GM21381 (cell line): ENCODE data around the gene VPS9D1.

Experiments used
- ATAC-seq: cut with Tn5 transposase; IDR thresholded peaks from one replicate; pipeline ENCODE4 v1.9.1; 2021; ENCODE audit warnings: mild to moderate bottlenecking, moderate library complexity; ENCODE audit not compliant: unreplicated experiment

The VPS9D1 gene

DNA sequence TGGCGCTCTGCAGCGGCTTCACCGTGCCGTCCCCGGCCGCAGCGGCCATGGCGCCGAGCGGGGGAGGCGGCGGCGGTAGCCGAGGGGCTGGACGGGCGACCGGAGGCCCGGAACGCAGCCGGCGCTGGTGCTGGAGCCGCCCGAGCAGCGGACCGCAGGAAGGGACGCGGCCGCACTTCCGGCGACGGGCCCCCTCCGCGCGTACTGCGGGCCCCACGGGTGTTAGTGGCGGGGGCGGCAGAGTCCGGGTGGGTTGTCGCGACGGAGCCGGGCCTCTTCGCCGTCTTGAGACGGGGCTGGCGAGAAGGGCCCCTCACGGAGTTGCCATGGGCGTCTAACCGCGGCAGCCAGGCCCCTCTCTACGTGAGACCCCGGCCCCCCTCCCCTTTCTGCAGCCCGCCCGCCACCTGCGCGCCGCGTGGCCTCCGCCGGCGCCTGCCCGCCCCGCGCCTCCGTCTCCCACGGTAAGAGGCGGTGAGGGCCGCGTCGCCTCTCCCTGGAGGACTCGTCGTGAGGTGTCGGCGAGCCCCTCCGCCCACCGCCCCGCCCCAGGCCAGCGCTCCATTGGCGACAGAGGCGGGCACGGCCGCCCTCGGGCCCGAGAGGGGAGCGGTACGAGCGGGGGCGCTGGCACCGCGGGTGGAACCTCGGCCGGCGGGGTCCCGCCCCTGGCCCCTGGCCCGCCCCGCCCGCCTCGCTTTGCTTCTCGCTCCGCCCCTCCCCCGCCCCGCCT is at the start of gene VPS9D1, which contains the start of gene ZNF276:
TSS of gene VPS9D1 (minus strand) at position 86 of the 733 bp plus-strand sequence. CDS start at position 49, 37 bp downstream.
TSS of gene ZNF276 (plus strand) at position 725 of the 733 bp plus-strand sequence. CDS start 104 bp downstream, outside the sequence.
- peak; percentile 47 for ATAC-seq

DNA sequence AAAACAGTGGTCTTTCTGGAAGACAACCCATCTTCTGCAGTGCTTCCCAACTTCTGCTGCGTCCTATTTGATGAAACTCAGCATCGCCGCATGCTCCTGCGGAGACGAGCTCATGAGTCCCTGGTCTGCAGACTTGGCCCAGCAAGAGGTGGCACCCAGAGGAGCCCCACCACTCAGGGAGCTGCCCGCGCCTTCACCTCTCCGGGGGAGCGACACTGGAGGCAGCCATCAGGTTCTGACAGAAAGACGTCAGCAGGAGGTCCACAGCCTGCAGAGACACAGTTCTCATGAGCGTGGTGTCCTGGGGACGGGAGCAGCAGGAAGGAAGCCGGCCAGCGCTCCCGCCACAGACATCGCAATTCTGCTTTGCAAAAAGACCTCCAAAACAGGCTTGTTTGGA is 49.7 kb upstream of the VPS9D1 start:
- no peak for ATAC-seq

DNA sequence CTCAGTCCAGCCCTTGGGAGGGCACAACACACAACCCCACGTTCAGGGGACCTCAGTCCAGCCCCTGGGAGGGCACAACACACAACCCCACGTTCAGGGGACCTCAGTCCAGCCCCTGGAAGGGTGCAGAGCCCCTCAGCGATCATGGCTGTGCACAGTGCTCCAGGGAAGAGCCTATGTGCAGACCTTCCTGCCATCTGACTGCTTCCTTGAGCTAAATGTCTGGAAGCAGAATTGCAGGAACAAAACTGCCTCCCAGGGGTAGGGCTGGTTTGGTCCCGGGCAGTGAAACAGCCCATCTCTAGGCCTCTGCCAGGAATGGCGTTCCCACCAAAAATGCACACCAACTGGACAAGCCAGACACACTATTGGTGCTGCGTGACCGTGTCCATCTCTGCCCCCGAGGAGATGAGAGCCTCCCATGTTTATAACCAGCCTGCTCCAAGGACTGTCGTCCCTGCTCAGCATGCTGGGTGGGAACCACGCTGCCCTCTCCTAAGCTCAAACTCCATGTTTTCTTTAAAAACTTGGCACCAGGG is 44.7 kb upstream of the VPS9D1 start:
- ATAC-seq, result peak; percentile 6

GRCh38 chr16:89764711-89765201 is 44.1 kb upstream of the VPS9D1 start:
- ATAC-seq, result peak; percentile 84

GRCh38 chr16:89761304-89761922 is 40.7 kb upstream of the VPS9D1 start:
- ATAC-seq, result no peak

DNA sequence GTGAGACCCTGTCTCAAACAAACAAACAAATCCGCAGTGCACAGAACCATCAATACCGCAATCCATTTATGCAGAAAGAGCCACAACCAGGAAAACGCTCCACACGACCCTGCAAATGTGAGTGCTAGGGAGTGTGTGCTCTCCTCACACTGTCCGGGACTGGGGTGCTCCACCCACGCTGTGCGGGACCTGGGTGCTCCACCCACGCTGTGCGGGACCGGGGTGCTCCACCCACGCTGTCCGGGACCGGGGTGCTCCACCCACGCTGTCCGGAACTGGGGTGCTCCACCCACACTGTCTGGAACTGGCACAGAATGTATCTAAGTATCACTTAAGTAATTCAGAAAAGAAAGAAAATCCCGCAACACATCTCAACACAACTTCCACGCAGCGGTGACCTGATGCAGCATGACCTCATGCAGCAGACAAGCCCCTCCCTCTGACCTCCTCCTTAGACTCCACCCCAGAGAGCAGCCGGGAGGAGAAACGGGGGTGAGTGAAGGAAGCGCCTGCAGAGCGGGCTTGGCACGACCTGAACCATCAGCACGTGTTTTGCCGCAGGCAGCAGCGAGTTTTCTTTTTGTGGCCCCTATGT is 39.1 kb upstream of the VPS9D1 start:
- no peak for ATAC-seq

GRCh38 chr16:89749637-89750036 is 28.9 kb upstream of the VPS9D1 start:
- ATAC-seq, result no peak

- ATAC-seq, result no peak
These were observed 28.2 kb upstream of the VPS9D1 start for GRCh38 chr16:89748921-89749320.

GRCh38 chr16:89748076-89748475 is 27.4 kb upstream of the VPS9D1 start:
- no peak for ATAC-seq

GRCh38 chr16:89746043-89746442 is 25.3 kb upstream of the VPS9D1 start:
- ATAC-seq, result no peak

GRCh38 chr16:89744813-89745212 is 24.1 kb upstream of the VPS9D1 start:
- ATAC-seq, result no peak

DNA sequence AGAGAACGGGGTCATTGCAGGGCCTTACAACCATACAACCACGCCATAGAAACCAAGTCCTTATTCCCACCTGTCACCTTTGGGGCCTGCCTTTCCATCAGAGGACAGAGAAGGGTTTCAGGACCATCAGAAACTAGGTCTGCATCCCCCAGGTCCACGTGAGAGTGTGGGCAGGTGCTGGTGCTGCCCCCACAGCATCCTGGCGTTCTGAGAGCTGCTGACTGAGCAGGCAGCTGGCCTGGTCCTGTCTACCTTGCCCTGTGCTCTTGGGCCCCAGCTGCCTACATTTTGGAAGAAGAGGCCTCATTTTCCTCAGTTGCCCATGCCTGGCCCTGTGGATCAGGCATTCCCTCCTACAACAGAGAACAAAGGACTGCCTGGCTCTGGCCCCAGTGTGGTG is 22.2 kb upstream of the VPS9D1 start:
- ATAC-seq, result no peak

- no peak for ATAC-seq
These were observed 20.8 kb upstream of the VPS9D1 start for GRCh38 chr16:89741342-89742014.

DNA sequence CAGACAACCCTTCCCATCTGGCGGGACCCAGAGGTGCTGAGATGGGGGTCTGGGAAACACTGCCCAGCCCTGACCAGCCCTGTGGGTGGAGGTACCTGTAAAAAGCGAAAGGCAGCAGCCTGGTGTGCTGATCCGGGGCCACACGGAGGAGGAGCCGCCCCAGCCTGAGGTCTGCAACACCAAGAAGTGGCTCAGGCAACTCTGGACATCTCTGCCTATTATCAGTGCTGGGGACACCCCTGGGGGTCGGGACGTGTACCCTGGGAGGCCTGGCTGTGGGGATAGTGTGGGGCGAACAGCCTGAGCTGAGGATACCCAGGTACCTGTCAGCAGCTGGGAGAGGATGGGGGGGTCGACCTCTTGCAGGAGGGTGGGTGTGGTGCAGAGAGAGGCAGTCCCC is 18.7 kb upstream of the VPS9D1 start:
- ATAC-seq, result no peak

DNA sequence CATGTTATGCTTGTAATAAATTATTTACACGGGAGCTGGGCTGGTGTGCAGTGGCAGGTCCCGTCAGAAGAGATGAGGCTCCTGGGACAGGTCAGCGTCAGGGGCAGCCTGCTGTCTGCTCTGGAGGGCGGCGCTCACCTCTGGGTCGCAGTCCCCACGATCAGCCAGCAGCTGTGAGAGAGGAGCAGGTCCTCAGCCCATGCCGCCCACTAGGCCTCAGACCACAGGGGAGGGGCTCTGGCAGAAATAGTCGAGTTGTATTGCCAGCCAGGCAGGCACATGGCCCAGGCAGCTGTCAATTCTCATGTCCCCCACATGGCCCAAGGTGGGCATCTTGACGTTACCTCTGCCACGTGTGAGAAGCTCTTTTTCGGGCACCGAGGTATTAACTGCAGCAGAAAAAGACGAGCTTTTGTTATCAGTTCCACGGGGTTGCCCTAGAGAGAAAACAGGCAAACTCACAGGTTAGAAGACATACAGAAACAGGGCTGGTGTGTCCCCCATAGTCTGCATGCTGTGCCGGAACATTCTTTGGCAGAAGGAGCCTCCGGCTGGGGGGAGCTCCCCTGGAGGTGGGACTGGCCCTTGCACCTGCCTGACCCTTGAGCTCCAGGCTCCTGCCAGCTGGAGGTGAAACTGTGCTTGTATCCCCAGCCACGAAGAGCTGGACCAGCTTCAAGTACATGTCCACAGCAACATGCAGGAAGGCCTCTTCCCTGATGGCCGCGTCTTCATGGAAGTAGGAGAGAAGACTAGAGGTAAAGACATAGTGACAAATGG is 18.0 kb upstream of the VPS9D1 start:
- ATAC-seq, result no peak

GRCh38 chr16:89738072-89738377 is 17.3 kb upstream of the VPS9D1 start:
- ATAC-seq, result no peak

- no peak for ATAC-seq
These were observed 16.8 kb upstream of the VPS9D1 start for GRCh38 chr16:89737341-89738071.

- ATAC-seq, result no peak
These were observed 15.9 kb upstream of the VPS9D1 start for GRCh38 chr16:89736554-89736953.

DNA sequence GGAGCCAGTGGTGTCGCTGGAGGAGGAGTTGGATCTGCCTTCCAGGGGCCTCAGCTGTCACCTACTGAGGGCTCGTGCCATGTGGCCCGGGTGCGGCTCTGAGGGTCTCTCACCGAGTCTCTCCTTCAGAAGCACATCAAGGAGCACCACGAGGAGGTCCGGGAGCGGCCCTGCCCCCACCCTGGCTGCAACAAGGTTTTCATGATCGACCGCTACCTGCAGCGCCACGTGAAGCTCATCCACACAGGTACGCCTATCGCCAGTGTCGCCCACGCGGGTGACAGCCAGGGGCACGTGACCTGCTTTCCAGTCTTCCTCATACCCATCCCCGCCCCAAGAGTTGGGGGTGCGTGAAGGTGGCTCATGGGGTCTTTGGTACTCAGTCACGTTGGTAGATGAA is 13.1 kb upstream of the VPS9D1 start:
- ATAC-seq, result no peak

DNA sequence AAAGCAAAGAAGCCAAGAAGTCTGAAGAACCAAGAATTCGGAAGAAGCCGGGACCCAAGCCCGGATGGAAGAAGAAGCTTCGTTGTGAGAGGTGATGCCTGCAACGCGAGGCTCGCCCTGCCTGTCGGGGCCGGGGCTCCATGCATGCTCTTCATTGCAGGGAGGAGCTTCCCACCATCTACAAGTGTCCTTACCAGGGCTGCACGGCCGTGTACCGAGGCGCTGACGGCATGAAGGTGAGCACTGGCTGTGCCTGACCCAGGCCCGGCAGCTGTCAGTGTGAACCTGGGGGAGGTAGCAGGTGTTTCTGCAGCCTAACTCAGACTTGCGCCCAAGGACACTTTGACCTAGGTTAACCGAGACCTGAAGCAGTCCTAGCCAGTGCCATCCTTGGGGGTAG is 12.6 kb upstream of the VPS9D1 start:
- ATAC-seq, result no peak
